Measurements from ENCODE around the gene ISY1. TPM values are rescaled to one million over a fixed set of nuclear protein-coding genes. Genes with fewer than 3 reads are reported as not detected.
"Not testable (repeated sequence)": the region's sequence is repeated elsewhere in the genome, so short reads cannot be mapped to it uniquely, and the experiment has no call there.

Gene ISY1
- total RNA-seq, 1 donor from 2014 or later, result 8.5 TPM

DNA sequence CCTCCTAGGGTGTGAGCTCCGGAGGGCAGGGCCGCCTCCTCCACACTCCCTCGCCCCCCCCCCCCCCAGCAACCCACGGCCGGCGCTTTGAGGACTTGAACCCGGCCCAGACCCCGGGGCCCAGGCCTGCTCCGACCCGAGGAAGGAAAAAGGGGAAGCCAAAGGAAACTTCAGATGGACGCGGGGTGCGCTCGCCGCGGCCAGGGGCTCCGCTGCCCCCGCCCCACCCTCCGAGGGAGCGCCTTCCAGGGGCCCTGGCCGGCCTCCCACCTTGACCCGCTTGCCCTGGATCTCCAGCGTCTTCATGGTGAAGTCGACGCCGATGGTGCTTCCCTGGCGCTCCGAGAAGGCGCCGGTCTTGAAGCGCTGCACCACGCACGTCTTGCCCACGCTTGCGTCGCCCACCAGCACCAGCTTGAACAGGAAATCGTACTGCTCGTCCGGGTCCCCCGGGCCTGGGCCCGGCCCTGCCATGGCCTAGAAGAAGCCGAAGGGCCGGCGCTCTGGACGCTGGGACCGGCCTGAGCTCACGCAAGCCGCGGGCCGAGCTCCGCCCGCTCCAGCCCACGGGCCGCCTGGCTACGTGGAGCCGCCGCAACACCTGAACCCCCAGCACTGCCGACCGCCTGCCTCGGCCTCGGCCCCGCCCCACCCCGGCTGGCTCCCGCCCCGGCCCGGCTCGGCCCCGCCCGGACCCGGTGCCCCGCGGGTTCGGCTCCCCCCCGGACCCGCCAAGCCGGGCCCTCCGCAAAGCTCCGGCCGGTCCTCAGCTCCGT lies 39.7 kb downstream of the ISY1 start:
- peak; percentile 68 for ATAC-seq
- DNase-seq (ENCODE audit: low spot score), result no peak

DNA sequence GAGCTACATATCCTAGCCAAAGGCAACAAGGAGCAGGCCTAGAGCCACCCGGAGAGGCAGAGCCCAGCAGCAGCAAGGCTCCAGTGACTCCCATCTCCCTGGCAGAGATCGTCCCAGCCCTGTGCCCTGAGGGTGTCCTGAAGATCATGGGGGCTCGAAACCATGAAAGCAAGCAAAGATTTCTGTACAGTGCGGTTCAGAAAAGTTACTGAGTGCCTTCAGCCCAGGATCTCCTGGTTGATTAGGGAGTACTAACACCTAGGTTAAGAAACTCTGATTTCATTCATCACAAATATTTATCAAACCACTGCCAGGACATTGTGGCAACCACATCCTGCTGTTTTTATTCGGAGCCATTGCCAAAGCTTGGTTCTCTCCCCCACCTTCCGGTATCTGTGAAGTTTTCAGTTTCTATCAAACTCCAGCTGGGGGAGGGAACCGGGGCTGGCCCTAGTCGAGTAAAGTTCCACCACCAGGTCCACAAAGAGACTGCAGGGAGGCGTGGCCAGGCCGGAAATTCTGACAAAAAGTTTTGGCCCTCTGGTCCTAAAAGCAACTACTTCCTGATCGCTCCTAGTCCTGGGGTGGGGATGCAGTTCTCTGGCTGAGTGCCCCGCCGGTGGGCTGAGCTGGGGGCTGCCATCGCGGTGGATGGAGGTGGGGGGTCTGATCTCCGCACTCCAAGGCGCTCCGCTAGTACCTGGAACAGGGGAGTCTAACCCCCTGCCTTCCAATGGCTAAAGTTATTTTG lies 40.4 kb downstream of the ISY1 start:
- peak; percentile 48 for ATAC-seq
- DNase-seq (ENCODE audit: low spot score), result peak; percentile 96

DNA sequence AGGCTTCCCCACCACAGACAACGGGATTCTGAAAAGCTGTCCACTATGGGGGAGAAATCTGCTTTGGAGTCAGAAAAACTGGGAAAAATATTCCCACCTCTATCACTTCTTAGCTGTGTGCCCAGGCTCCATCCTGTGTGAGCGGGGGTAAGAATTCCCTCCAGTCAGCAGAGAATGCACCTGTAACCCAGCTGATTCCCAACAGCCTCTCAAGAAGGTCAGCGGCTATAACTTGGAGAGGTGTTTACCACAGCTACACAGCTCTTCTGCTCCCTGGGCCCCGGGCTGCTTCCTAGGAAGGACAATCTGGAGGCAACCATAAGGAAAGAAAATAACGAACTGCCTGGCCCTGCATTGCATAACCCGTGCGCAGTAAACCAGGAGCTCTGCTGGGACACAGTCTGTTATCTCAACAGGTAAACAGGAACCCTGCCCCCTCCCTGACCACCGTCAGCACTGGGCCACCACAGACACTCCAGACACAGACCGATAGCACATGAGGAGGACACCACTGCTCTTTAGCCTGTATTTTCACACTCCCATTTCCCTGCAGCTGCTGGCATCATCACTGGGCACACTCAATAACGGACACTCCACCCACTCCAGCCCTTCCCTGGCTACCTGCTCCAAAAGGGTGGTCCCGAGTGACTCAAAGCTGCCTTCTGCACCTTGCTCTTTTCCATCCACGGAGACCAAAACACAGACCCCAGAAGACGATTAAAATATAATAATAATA lies 41.3 kb downstream of the ISY1 start:
- DNase-seq (ENCODE audit: low spot score) (peak; percentile 95), ATAC-seq (peak; percentile 45)

DNA sequence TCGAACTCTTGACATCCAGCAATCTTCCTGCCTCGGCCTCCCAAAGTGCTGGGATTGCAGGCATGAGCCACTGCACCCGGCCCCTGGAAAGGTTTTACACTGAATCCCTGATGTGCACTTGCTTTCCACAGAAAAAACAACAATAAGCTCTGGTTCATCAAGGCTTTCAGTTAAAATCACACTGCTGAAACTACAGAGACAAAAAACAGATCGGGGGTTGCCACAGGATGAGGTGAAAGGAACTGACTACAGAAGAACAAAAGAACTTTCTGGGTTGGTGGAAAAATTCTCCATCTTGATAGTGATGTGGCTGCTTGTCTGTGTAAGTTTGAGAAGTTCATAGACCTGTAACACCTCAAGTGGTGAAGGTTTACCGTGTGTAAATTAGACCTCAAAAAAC lies 42.1 kb downstream of the ISY1 start:
- no peak for DNase-seq (ENCODE audit: low spot score)
- ATAC-seq, result no peak

DNA sequence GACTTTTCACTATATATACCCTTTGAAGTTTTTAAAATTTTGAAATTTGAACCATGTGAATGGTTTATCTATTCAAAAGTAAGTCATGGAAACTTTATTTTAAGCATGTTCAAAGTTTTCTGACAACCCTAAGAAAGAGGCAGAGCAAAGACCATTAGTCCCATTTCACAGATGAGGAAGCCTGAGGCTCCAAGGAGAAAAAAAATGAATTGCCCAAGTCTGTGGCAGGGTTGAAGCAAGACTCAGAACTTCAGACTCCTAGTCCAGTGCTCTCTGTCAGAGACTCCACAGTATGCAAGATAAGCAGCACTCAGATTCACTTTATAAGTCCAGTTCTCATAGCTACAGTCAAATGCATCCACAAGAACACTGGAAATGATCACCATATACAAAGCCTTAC lies 43.7 kb downstream of the ISY1 start:
- no peak for ATAC-seq
- DNase-seq (ENCODE audit: low spot score), result no peak

DNA sequence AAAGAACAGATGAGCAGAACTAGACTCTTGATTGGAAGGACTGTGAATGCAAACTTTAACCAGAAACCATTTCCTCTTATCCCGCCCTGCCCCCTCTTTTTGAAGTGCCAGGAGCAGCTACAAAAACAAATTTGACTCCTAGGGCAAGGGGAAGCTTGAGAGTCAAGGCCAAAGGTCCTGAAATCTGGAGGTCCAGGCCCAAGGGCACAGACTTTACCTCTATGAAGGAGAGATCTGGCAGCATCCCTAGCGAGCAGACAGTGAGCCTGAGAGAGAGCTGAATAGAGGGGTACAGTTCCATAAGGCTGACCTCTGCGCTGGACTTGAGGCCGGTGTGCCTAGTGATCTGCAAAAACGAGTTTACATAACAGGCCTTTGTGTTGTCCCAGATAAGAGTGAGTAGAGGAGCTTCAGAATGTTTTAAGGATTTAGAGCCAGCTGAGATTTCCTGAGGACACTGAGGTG lies 44.3 kb downstream of the ISY1 start:
- peak; percentile 87 for DNase-seq (ENCODE audit: low spot score)
- peak; percentile 29 for ATAC-seq

DNA sequence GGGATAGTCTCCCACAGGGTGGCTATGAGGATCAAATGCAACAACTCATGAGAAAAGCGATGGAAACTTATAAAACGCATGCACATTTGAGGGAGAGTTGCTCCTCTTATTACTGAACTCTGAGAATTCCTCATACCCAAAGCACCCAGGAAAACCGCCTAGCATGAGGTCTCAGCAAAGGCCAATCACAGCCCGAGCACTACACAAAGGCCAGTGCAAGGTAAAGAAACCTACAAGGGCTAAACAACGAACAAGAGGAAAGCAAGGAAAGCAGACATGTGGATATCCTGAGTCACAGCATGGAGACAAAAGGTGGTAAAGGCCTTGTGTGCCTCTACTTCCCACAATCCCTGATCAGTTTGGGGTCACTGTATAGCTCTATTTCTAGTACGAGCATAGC lies 46.4 kb downstream of the ISY1 start:
- DNase-seq (ENCODE audit: low spot score), result no peak
- ATAC-seq, result no peak

DNA sequence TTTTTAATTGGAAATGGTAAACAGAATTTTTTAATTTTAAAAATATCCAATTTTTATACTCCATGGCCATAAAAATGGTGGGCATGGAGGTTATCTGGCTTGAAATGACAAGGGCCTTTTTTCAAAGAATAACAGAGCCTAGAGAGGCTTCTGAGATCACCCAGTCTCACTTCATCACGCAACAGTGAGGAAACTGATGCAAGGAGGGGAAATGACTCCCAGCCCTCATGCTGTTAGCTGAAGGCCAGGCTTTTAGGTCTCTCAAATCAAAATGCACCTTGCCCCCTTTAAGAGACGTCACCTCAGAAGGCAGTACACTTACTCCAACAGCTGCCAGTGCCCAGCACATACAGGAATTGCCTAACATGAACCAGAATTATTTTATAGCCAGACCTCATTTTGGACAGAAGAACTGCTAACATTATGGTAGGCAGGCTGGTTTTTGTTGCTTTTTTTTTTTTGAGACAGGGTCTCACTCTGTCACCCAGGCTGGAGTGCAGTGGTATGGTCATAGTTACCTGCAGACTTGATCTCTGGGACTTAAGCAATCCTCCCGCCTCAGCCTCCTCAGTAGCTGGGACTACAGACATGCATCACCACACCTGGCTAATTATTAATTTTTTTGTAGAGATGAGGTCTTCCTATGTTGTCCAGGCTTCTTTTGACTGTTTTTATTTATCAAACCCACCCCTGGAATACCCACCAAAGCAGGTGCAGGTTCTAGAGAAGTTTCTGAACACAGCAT lies 48.4 kb downstream of the ISY1 start:
- ATAC-seq, result peak; percentile 5
- no peak for DNase-seq (ENCODE audit: low spot score)

DNA sequence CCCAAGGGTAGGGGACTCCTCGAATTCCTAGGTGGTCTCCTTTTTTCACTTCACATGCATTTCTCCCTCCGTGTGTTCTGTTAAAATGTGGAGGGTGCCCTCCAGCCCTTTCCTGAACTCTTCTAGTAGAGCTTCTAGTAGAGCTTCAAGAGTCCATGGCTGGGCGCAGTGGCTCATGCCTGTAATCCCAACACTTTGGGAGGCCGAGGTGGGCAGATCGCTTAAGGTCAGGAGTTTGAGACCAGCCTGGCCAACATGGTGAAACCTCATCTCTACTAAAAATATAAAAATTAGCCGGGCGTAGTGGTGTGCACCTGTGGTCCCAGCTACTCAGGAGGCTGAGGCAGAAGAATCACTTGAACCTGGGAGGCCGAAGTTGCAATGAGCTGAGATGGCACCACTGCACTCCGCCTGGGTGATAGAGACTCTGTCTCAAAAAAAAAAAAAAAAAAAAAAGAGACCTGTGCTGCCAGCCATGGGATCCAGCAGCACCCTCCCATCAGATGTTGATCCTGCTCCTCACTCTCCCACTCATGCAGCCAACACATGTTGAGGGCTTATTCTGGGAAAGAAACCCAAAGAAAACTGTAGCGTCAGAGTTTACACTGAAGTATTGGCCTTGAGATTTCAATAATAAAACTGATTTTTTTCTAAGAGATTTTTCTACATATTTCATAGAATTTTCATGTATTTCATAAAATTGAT lies 49.6 kb downstream of the ISY1 start:
- not testable (repeated sequence) for ATAC-seq; DNase-seq (ENCODE audit: low spot score)

DNA sequence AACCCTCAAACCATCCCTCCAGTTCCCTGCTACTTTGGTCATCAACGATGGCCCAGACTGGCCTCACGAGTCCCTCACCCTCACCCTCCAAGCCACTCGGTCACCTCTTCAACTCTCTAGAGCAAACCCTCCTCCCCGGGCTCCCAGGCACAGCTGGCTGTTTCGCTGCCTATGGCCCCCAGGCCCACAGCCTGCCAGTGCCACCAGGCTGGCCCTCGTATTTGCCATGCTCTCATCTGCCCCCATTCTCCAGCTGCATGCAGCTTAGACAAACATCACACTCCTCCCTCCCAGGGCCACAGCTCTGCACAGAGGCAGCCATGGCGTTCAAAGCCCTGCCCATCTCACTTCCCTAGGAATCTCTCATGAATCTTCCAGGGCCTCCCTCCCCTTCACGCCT lies 53.1 kb downstream of the ISY1 start:
- DNase-seq (ENCODE audit: low spot score) (no peak), ATAC-seq (no peak)

DNA sequence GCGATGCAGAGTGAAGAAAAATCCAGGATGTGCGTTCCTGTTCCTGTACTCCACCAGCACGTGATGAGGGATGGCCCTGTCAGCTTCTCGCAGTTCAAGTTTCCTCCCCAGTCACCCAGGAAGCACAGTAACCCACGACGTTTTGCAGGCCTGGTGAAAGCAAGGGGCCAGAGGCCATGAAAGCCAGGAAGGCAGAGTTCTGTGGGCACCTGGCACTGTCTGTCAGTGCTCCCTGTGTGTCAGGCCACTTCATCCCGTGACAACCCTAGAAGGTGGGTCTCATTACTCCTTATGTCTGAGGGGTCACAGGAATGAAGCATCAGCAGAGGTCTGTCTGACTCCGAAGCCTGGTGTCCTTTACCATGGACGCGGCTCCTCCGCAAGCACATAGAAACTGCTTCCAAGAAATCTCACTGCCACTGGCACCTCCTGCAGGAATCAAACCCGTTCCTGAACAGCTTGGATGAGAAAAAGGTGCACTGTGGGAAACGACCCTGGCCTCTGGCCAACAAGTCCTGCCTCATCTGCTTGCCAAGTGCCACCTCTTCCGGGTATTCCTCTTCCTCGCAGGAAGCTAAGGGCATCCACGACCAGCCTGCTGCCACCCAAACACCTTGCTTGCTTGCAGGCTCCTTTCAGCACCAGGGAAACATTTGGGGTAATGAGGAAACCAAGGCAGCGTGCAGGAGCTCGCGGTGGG lies 53.8 kb downstream of the ISY1 start:
- ATAC-seq (peak; percentile 38), DNase-seq (ENCODE audit: low spot score) (peak; percentile 56)

DNA sequence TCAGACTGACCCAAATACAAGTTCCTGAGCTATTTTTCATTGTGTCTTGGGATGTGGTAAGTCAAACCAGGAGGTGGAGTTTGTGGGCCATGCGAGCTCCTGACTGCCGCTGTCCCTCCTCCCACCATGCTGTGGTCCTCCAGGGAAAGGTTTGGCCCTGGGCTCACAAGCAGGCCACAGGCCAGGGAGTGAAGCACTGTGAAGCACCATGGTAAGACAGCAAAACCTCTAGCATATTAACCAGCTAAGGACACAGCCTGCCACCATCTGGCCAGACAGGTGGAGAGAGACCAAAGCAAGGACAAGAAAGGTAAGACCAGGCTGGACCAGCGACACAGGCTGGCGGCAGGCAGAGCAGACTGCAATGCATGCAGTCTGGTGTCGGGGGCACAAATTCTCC lies 54.5 kb downstream of the ISY1 start:
- DNase-seq (ENCODE audit: low spot score) (no peak), ATAC-seq (peak; percentile 61)

DNA sequence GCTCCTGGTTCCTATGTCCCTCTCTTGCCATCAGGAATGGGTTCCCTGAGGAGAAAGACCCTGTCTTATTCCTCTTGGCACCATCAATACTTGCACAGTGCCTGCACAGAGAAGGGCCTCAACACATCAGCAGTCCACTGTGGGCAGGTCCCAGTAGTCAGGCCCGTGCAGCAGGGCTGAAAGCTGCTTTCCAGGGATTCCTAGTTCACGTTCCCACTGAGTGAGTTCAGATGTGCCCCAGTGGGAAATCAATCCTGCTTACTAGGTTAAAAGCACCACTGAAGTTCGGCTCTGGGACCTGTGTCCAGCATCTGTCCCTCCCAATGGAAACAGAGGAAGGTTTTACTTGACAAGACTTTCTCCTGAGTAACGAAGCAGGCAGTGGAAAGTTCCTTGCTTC lies 55.0 kb downstream of the ISY1 start:
- ATAC-seq (peak; percentile 41), DNase-seq (ENCODE audit: low spot score) (no peak)

DNA sequence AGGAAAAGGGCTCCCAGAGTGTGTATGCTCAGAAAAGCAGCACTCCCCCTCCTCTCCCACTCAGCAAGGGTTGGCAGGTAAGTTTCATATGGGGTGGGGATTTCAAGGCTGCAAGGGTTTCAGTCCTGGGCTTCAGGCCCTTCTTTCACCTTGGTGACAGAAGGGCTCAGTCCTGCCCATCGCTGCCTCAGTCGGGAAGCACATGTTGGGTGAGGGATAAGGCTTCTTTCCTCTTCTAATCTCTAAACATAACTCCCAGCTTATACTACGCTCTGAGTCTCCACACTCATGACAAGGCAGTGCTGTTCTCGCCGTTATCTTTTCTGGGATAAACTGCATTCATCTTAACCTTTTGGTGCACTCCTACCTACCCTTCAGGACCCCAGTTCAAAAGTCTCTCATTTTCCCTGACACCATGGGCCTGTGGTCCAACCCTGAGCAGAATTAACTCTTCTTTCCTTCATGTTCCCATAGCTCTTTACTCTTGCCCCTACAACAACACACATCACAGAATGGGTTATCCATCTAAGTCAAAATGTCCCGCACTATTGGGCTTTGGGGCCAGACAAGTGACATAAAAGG lies 56.3 kb downstream of the ISY1 start:
- no peak for ATAC-seq
- DNase-seq (ENCODE audit: low spot score), result no peak

DNA sequence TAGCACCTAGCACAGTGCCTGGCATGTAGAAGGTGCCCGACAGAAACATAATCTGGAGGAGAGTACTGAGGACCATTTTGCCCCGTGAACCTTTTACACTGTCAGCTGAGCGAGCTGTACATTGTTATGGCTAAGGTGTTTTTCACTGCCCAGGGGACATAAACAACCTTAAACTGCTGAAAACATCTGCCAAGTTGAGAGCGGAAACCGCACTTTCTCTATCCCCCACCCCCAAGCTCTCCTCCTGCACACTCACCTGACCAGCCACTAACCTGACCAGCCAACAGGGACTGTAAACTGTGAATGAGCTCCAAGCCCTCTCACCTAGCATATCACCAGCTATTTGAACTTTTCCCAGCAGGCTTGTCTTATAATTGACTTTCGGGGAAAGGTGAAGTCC lies 56.8 kb downstream of the ISY1 start:
- no peak for DNase-seq (ENCODE audit: low spot score)
- ATAC-seq, result no peak

DNA sequence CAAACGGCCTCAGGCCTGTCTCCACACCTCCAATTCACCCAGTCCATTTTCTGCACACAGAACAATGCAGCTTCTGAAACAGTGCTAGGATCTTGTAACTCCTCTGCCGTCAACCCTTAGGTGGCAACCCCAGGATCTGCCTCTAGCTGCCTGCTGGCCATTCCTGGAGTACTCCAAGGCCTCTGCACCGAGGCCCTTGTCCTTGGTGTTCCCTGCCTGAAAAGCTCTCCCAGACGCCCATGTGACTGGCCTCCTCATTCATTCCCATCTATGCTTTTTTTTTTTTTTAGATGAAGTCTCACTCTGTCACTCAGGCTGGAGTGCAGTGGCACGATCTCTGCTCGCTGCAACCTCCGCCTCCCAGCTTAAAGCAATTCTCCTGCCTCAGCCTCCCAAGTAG lies 57.6 kb downstream of the ISY1 start:
- DNase-seq (ENCODE audit: low spot score) (no peak), ATAC-seq (no peak)

DNA sequence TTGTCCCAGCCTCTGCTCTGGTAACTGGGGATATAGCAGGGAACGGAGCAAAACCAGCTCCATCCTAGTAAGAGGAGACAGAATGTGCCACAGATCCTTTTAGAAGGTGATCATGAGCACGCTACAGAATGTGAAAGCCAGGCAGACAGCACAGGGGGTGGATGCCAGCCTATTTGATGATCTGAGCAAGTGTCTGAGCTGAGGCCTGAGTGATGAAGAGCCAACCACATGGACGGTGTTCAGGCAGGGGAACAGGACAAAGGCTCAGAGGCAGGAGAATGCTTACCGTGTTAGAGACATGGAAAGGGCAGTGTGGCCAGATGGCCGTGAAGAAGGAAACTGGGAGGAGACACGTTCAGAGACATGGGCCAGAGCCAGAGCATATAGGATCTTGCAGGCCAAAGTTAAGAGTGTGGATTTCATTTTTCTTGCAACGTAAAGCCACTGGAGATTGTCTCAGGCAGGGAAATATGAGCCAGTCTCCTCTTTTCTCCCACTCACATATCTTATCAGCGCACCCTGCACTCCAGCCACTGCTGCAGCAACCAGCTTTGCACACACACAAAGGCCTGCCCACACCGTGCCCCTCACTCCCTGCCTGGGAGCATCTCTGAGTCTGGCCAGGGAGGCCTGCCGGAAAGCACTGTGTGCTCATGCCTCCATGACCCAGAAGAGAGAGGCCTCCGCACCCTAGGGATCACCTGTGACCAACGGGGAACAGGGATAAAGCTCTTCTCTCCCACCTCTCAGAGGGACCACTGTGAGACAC lies 59.3 kb downstream of the ISY1 start:
- no peak for ATAC-seq
- no peak for DNase-seq (ENCODE audit: low spot score)

DNA sequence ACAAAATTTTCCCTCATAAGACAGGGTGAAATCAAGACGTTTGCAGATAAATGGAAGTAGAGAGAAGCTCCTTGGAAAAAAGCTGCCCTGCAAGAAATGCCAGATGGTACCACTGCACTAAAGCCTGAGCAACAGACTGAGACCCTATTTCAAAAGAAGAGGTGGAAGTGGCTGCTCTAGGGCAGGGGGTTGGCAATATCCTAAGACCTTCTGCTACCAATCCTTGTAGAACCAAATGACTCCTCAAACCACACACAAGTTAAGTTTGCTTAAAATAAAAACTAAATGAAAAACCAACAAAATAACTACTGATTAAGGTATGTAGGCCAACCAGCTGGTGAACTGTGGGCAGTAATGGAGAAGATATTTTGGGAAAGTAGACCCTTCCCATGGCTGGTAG lies 60.6 kb downstream of the ISY1 start:
- ATAC-seq (no peak), DNase-seq (ENCODE audit: low spot score) (no peak)

DNA sequence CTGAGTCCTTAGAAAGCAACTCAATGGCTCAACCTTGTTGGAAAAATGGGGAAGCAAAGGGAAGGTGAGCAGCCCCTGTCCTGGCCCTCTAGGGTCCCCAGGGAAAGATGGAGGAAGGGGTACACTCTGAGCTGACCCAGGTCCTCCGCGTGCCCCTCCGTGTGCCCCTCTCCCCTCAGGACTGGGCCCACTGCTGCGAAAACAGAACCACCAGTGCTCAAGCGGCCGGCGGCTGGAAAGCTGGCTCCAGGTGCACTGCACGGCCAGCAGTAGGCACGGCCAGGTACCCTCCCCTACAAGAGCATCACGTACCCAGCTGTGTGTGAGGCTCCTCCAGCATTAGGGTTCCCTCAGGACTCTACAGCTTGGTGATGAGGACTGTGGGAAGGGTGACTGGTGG lies 65.6 kb downstream of the ISY1 start:
- ATAC-seq, result no peak

More for the DNA sequence above, 65.6 kb downstream of the ISY1 start:
- DNase-seq (ENCODE audit: low spot score), result no peak
